GM18951 (cell line): ENCODE data around the gene NDUFV1.

Experiments used
- POLR2A ChIP-seq: IDR thresholded peaks from 4 replicates; pipeline ENCODE4 v1.6.1; 2011; ENCODE audit warnings: mild to moderate bottlenecking; ENCODE audit not compliant: insufficient read length, insufficient read depth; ENCODE audit errors: extremely low read depth
- in situ Hi-C: fragments of 300-500 bp; cut with MboI; formaldehyde crosslinking; loops from one replicate; pipeline ENCODE4 v1.12.0; 2022; ENCODE audit warnings: low sequenced_read_pairs, mixed read lengths, inconsistent platforms; ENCODE audit not compliant: unreplicated experiment

NDUFV1 gene

GRCh38 chr11:67642173-67643120, 35.7 kb downstream of the NDUFV1 start:
- TF ChIP-seq POLR2A, result no peak
- in situ Hi-C loops, result no loop called here

GRCh38 chr11:67644042-67644441, 37.3 kb downstream of the NDUFV1 start:
- in situ Hi-C loops, result no loop called here
- TF ChIP-seq POLR2A, result no peak

DNA sequence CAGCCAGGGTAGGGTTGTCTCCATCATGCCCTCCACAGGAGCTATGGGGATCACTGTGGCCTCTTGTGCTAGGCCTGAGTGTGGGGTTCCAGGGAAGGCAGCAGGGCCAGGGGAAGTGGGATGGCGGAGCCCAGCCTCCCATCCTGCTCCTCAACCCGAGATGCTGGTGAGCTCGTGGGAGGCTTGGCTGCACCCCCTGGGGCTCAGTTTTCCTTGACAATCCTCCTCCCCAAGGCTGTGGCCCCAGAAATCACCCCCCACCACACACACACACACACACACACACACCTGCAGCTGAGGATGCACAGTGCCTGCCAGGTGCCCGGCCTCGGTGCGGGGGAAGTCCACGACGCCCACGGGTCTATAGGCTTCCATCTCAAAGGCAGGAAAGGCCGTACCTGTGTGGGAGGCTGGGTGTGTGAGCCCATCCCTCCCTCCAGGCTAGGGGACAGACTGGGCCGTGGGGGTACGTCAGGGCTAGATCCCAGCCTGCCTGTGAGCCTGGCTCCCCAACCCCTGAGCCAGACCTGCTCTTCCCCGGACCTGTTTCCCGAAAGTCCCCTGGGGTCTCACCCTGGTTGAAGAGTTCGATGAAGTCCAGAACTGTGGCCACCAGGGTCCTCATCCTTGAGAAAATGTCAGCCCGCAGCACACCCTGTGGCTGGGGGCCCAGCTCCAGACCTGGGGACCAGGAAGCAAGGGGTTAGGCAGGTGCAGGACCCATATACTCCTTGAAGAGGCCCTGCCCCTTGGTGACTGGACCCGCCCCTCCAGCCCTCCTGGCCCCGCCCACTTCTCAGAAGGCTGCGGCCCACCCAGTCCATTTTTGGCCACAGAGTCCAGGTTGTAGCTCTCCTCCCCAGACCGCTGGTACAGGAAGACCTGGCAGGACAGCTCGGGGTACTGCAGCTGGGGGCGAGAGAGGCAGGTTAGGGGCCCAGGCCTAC, 38.0 kb downstream of the NDUFV1 start:
- in situ Hi-C loops, result no loop called here
- no peak for TF ChIP-seq POLR2A

DNA sequence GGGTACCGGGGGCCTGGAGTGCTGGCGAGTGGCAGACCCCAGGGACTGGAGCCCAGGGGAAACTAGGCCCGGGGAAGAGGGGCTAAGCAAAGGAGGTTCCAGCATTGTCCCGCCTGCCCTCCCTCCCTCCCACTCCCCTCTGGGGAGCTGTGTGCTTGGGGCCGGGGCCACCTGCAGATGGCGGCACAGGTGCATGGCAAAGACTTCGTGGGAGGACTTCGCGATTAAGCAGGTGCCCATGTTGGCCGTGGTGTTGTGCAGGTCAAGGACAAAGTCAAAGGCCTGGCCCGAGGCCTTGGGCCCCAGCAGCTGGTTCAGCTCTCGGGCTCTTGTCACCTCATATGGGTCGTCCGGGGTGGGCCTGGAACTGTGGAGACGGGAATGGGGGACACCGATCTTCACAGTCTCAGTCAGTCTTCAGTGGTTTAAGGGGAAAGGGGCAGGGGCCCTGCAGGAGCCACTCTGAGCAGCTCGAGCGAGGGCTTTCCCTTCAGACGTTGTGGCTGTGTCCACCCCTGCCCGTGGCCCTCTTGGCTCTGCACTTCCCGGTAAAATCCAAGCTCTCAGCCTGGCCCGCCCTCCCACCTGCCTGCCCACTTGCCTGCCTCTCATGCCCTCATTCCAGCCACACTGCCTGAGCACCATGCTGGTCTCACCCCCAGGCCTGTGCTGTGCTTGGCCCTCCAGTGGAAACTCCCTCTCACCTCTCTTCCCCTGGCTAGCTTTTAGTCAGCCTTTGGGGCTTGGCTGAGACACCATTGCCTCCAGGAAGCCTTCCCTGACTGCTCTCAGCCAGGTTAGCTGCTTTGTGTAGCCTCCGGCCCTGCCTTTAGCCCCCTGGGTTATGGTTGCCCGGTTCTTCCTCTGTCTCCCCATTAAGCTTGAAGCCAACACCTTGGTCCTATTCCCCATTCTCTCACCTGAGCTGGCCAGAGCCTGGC, 39.1 kb downstream of the NDUFV1 start:
- no peak for TF ChIP-seq POLR2A
- in situ Hi-C loops, result no loop called here

- in situ Hi-C loops, result no loop called here
- TF ChIP-seq POLR2A, result peak; percentile 41
These were observed 40.0 kb downstream of the NDUFV1 start for GRCh38 chr11:67646535-67647336.

- in situ Hi-C loops, result no loop called here
These were observed 40.7 kb downstream of the NDUFV1 start for GRCh38 chr11:67647471-67647870.

DNA sequence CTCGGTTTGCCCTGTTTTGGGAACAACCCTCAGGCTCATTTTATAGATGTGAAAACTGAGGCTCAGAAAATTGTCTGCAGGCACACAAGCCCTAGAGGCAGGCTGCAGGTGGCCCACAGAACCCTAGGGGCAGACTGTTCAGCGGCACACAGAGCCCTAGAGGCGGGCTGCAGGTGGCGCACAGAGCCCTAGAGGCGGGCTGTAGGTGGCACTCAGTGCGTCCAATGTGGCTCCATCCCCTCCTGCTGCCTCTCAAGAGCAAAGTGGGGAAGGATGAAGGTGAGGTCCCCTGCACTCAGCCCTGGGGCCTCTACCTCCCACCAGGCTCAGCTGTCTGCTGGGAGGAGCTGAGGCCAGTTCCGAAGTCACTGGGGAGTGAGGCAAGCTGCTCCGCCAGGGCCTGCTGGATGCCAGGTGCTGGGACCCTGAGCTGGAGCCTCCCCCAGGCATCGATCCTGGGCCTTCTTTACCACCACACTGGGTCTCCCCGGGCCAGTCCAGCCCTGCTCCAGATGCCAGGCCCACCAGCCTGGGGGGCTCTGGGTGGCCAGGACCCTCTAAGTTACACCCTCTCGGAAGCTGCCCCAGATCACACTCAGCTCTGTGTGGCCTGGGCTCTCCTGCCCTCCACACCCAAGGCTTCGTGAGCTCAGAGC, 41.5 kb downstream of the NDUFV1 start:
- in situ Hi-C loops, result no loop called here
- peak; percentile 12 for TF ChIP-seq POLR2A

More at GRCh38 chr11:67647471-67647870, 40.7 kb downstream of the NDUFV1 start:
- no peak for TF ChIP-seq POLR2A

GRCh38 chr11:67648796-67649613, 42.3 kb downstream of the NDUFV1 start:
- in situ Hi-C loops, result no loop called here
- TF ChIP-seq POLR2A, result no peak

- in situ Hi-C loops, result no loop called here
- TF ChIP-seq POLR2A, result peak; percentile 64
These were observed 43.1 kb downstream of the NDUFV1 start for GRCh38 chr11:67649634-67650510.
